IMR-90 (cell line): ENCODE measurements around the gene DMRT3. TPM values are rescaled to one million over a fixed set of nuclear protein-coding genes. Genes with fewer than 3 reads are reported as not detected.

Experiments used
- ATAC-seq: fragments of 200-7000 bp; cut with Tn5 transposase; 2 replicates; pipeline ENCODE4 v1.9.1; 2020; ENCODE audit warnings: low read depth, mild to moderate bottlenecking, moderate library complexity
- BruUV-seq: library from RNA; stranded (reverse); fragments of 400-500 nt; replicated peaks from 2 replicates; lab custom pipeline; 2021; lab: Mats Ljungman, UMichigan
- CTCF ChIA-PET: fragments of 300-600 bp; formaldehyde crosslinking; extraction: SDS; loops from one replicate; lab custom pipeline; 2021; ENCODE audit warnings: antibody characterized with exemption; lab: Yijun Ruan, JAX
- POLR2A ChIA-PET: fragments of 300-600 bp; sonication (Branson Sonifier 250); formaldehyde crosslinking; loops from one replicate; lab custom pipeline; 2022; ENCODE audit warnings: antibody characterized with exemption; ENCODE audit not compliant: unreplicated experiment; lab: Charles Lee
- DNase-seq: peaks from one replicate; pipeline ENCODE4 v3.0.0; 2013
- H2AFZ ChIP-seq: replicated peaks from 2 replicates; pipeline ENCODE3; 2013; ENCODE audit warnings: low read length, mild to moderate bottlenecking; ENCODE audit not compliant: poor library complexity
- H2AK5ac ChIP-seq: 2 replicates; pipeline ENCODE4 v1.6.1; 2013; ENCODE audit warnings: low read depth, low read length, inconsistent platforms
- H2AK9ac ChIP-seq: replicated peaks from 2 replicates; pipeline ENCODE3; 2013; ENCODE audit warnings: mild to moderate bottlenecking, low read depth, low read length, moderate library complexity; ENCODE audit not compliant: poor library complexity
- H2BK120ac ChIP-seq: 2 replicates; pipeline ENCODE4 v1.6.1; 2013; ENCODE audit warnings: low read depth, low read length, inconsistent platforms
- H2BK15ac ChIP-seq: 3 replicates; pipeline ENCODE4 v1.6.1; 2013; ENCODE audit warnings: low read depth, low read length, inconsistent platforms
- H2BK20ac ChIP-seq: 2 replicates; pipeline ENCODE4 v1.6.1; 2013; ENCODE audit warnings: low read depth, mild to moderate bottlenecking, inconsistent platforms, low read length, moderate library complexity
- H2BK5ac ChIP-seq: 2 replicates; pipeline ENCODE4 v1.6.1; 2013; ENCODE audit warnings: mild to moderate bottlenecking, low read depth, low read length, inconsistent platforms; ENCODE audit not compliant: poor library complexity, severe bottlenecking
- H3K14ac ChIP-seq: replicated peaks from 2 replicates; pipeline ENCODE4 v1.6.1; 2013; ENCODE audit warnings: low read depth, low read length, inconsistent platforms
- H3K18ac ChIP-seq: 2 replicates; pipeline ENCODE4 v1.6.1; 2013; ENCODE audit warnings: low read depth, low read length, control low read depth
- H3K23ac ChIP-seq: 2 replicates; pipeline ENCODE4 v1.6.1; 2013; ENCODE audit warnings: low read depth, low read length, inconsistent platforms
- H3K27ac ChIP-seq: 2 replicates; pipeline ENCODE4 v1.5.1; 2013; ENCODE audit warnings: mild to moderate bottlenecking, control low read depth, low read length; ENCODE audit not compliant: insufficient read depth
- H3K27me3 ChIP-seq: 2 replicates; pipeline ENCODE4 v1.6.1; 2013; ENCODE audit warnings: low read length; ENCODE audit not compliant: control insufficient read depth, insufficient read depth
- H3K36me3 ChIP-seq: 2 replicates; pipeline ENCODE4 v1.6.1; 2013; ENCODE audit warnings: low read length, mixed read lengths; ENCODE audit not compliant: control insufficient read depth, insufficient read depth
- H3K4ac ChIP-seq: 2 replicates; pipeline ENCODE4 v1.6.1; 2013; ENCODE audit warnings: low read depth, low read length, inconsistent platforms
- H3K4me1 ChIP-seq: 2 replicates; pipeline ENCODE4 v1.6.1; 2013; ENCODE audit warnings: low read length, mixed read lengths; ENCODE audit not compliant: control insufficient read depth, insufficient read depth
- H3K4me2 ChIP-seq: 2 replicates; pipeline ENCODE4 v1.6.1; 2013; ENCODE audit warnings: low read depth, mild to moderate bottlenecking, control low read depth, low read length, moderate library complexity
- H3K4me3 ChIP-seq: 2 replicates; pipeline ENCODE4 v1.5.1; 2013; ENCODE audit warnings: low read depth, mild to moderate bottlenecking, control low read depth, low read length, moderate library complexity; ENCODE audit not compliant: insufficient read depth
- H3K56ac ChIP-seq: 2 replicates; pipeline ENCODE4 v1.6.1; 2013; ENCODE audit warnings: low read length, inconsistent platforms; ENCODE audit not compliant: insufficient read depth; ENCODE audit errors: extremely low read depth
- H3K79me1 ChIP-seq, 2 experiments: 2 replicates each; pipeline ENCODE4 v1.6.1; 2013; ENCODE audit warnings: low read length in 2 of 2, inconsistent platforms in 1 of 2, low read depth in 1 of 2
- H3K9ac ChIP-seq: 2 replicates; pipeline ENCODE4 v1.6.1; 2013; ENCODE audit warnings: low read depth, low read length, control low read depth
- H3K9me1 ChIP-seq: 2 replicates; pipeline ENCODE4 v1.6.1; 2013; ENCODE audit warnings: low read length, inconsistent platforms; ENCODE audit not compliant: insufficient read depth
- H3K9me3 ChIP-seq: 2 replicates; pipeline ENCODE4 v1.6.1; 2013; ENCODE audit warnings: low read length; ENCODE audit not compliant: control insufficient read depth, insufficient read depth
- H4K20me1 ChIP-seq: 2 replicates; pipeline ENCODE4 v1.6.1; 2013; ENCODE audit warnings: low read length, inconsistent platforms; ENCODE audit not compliant: insufficient read depth
- H4K5ac ChIP-seq: 2 replicates; pipeline ENCODE4 v1.6.1; 2013; ENCODE audit warnings: mild to moderate bottlenecking, low read depth, low read length, control low read depth
- H4K8ac ChIP-seq, 2 experiments: 2 replicates each; pipeline ENCODE4 v1.6.1; 2013; ENCODE audit warnings: low read depth in 2 of 2, low read length in 2 of 2, control low read depth in 1 of 2, inconsistent platforms in 1 of 2
- H4K91ac ChIP-seq: 2 replicates; pipeline ENCODE4 v1.6.1; 2013; ENCODE audit warnings: low read depth, low read length, inconsistent platforms; ENCODE audit not compliant: insufficient read depth
- BHLHE40 ChIP-seq: fragments of 150-350 bp; IDR thresholded peaks from 2 replicates; pipeline ENCODE4 v1.6.1; 2016; ENCODE audit warnings: mild to moderate bottlenecking, low read depth, low read length
- CEBPB ChIP-seq: IDR thresholded peaks from 2 replicates; pipeline ENCODE4 v1.6.1; 2012; ENCODE audit warnings: low read depth, low read length, improper control_type of control experiment
- CHD1 ChIP-seq: IDR thresholded peaks from 2 replicates; pipeline ENCODE4 v1.6.1; 2012; ENCODE audit warnings: low read depth, low read length, improper control_type of control experiment
- ELK1 ChIP-seq: fragments of 150-350 bp; IDR thresholded peaks from 2 replicates; pipeline ENCODE4 v1.6.1; 2016; ENCODE audit warnings: low read depth, mild to moderate bottlenecking, low read length, moderate library complexity, borderline replicate concordance
- FOS ChIP-seq: fragments of 150-350 bp; IDR thresholded peaks from 2 replicates; pipeline ENCODE4 v1.6.1; 2016; ENCODE audit warnings: low read depth, low read length
- MAFK ChIP-seq: IDR thresholded peaks from 2 replicates; pipeline ENCODE4 v1.6.1; 2012; ENCODE audit warnings: low read depth, low read length, improper control_type of control experiment
- MAZ ChIP-seq: IDR thresholded peaks from 2 replicates; pipeline ENCODE4 v1.6.1; 2012; ENCODE audit warnings: low read depth, mild to moderate bottlenecking, low read length, improper control_type of control experiment, moderate library complexity, borderline replicate concordance
- MXI1 ChIP-seq: IDR thresholded peaks from 2 replicates; pipeline ENCODE4 v1.6.1; 2012; ENCODE audit warnings: low read depth, mild to moderate bottlenecking, low read length, moderate library complexity, borderline replicate concordance
- NFE2L2 ChIP-seq: fragments of 150-350 bp; IDR thresholded peaks from 2 replicates; pipeline ENCODE4 v1.6.1; 2016; ENCODE audit warnings: low read depth, mild to moderate bottlenecking, low read length
- POLR2A ChIP-seq: IDR thresholded peaks from 2 replicates; pipeline ENCODE4 v1.6.1; 2012; ENCODE audit warnings: mild to moderate bottlenecking, low read depth, low read length
- RAD21 ChIP-seq: IDR thresholded peaks from 2 replicates; pipeline ENCODE4 v1.6.1; 2012; ENCODE audit warnings: low read length, improper control_type of control experiment
- RCOR1 ChIP-seq: IDR thresholded peaks from 2 replicates; pipeline ENCODE4 v1.6.1; 2012; ENCODE audit warnings: mild to moderate bottlenecking, low read length, improper control_type of control experiment; ENCODE audit not compliant: insufficient replicate concordance
- RFX5 ChIP-seq: IDR thresholded peaks from 2 replicates; pipeline ENCODE4 v1.8.0; 2012; ENCODE audit warnings: low read depth, mild to moderate bottlenecking, low read length, moderate library complexity
- SMC3 ChIP-seq: fragments of 150-350 bp; IDR thresholded peaks from 2 replicates; pipeline ENCODE4 v1.6.1; 2016; ENCODE audit warnings: low read depth, mild to moderate bottlenecking, antibody characterized with exemption, low read length, moderate library complexity
- WGBS, 2 experiments: methylation state at CpG; one replicate each; pipeline versions ENCODE4 v1.1.5 to v1.1.7; 2013; ENCODE audit warnings: missing lambda C conversion rate in 2 of 2; ENCODE audit not compliant: insufficient read length in 1 of 2; ENCODE audit errors: extremely low coverage in 2 of 2; 5-methylcytosine and 5-hydroxymethylcytosine counted together
- dilution Hi-C: fragments of 300-500 bp; cut with HindIII; formaldehyde crosslinking; loops from one replicate; pipeline ENCODE4 v1.14.3; 2018; ENCODE audit warnings: low sequenced_read_pairs; ENCODE audit not compliant: unreplicated experiment
- in situ Hi-C: fragments of 300-500 bp; cut with MboI; formaldehyde crosslinking; loops from 3 replicates; pipeline ENCODE4 v1.14.3; 2019; ENCODE audit warnings: low sequenced_read_pairs, inconsistent platforms, mixed read lengths
- intact Hi-C: fragments of 100-400 bp; cut with micrococcal nuclease; formaldehyde crosslinking; loops from 2 replicates; pipeline ENCODE4 v1.10.0; 2022
- polyA plus RNA-seq, 3 experiments: library from polyadenylated mRNA; depleted of rRNA; stranded (reverse); fragments of >200 nt; gene quantifications; 2 replicates each; pipeline ENCODE4 v1.2.3, GENCODE V29; 2012; ENCODE audit warnings: low replicate concordance in 1 of 3
- total RNA-seq: library from RNA; depleted of rRNA; stranded (reverse); fragments of >200 nt; gene quantifications from 2 replicates; pipeline ENCODE4 v1.2.3, GENCODE V29; 2012
- TF ChIP-seq, protein P1 (sequence below): fragments of 150-350 bp; IDR thresholded peaks from 2 replicates; pipeline ENCODE4 v1.6.1; 2017; ENCODE audit warnings: mild to moderate bottlenecking, antibody characterized with exemption, low read length, low read depth
- TF ChIP-seq, protein P2 (sequence below): conservative IDR thresholded peaks from 2 replicates; pipeline ENCODE4 v1.5.1; 2012; ENCODE audit warnings: mild to moderate bottlenecking, low read depth, low read length, improper control_type of control experiment

The DMRT3 gene
- total and polyA plus RNA-seq, 2 of the 4 experiments (the other 2 are of a cell fraction), result not detected

GRCh38 chr9:933356-933755 is 43.1 kb upstream of the DMRT3 start:
- peaks cover 1% of the 10 kb centered on the region; the same call in 1 of the 2 replicates for H3K27me3 ChIP-seq
- no peak overlapping the region for H2BK120ac ChIP-seq
- H4K8ac ChIP-seq, result no peak overlapping the region
- no peak for DNase-seq
- no peaks in the 10 kb centered on the region for H3K36me3 ChIP-seq
- ChIA-PET CTCF (no interaction called here), POLR2A (no interaction called here)
- H2BK20ac ChIP-seq, result no peak overlapping the region
- in situ Hi-C loops (no loop called here), dilution Hi-C loops (no loop called here), intact Hi-C loops (no loop called here)
- H3K14ac ChIP-seq, result no peak overlapping the region
- H3K4me2 ChIP-seq, result no peak overlapping the region
- no peaks in the 10 kb centered on the region for H3K9me3 ChIP-seq
- H3K9ac ChIP-seq, result no peak overlapping the region
- H3K4me3 ChIP-seq, result no peak overlapping the region
- H4K20me1 ChIP-seq, result no peaks in the 10 kb centered on the region
- H3K56ac ChIP-seq, result no peak overlapping the region
- H3K27ac ChIP-seq, result no peak overlapping the region
- H3K4me1 ChIP-seq, result no peaks in the 10 kb centered on the region
- no peak for ATAC-seq
- H2AK5ac ChIP-seq, result no peak overlapping the region
- no peak overlapping the region for H2BK5ac ChIP-seq
- no peaks in the 10 kb centered on the region for H3K9me1 ChIP-seq
- H3K23ac ChIP-seq, result no peak overlapping the region
- no peak overlapping the region for H3K4ac ChIP-seq
- BruUV-seq, result no TSS peak
- H2AK9ac ChIP-seq, result no peak overlapping the region
- no peak overlapping the region for H2BK15ac ChIP-seq
- H2AFZ ChIP-seq, result no peak overlapping the region
- no peak overlapping the region for H4K5ac ChIP-seq
- TF ChIP-seq NFE2L2 (no peak), BHLHE40 (no peak), CEBPB (no peak), MXI1 (no peak), FOS (no peak), MAZ (no peak), RCOR1 (no peak), SMC3 (no peak), POLR2A (no peak), ELK1 (no peak), RFX5 (no peak), MAFK (no peak), RAD21 (no peak), CHD1 (no peak)
- TF ChIP-seq, protein P1, sequence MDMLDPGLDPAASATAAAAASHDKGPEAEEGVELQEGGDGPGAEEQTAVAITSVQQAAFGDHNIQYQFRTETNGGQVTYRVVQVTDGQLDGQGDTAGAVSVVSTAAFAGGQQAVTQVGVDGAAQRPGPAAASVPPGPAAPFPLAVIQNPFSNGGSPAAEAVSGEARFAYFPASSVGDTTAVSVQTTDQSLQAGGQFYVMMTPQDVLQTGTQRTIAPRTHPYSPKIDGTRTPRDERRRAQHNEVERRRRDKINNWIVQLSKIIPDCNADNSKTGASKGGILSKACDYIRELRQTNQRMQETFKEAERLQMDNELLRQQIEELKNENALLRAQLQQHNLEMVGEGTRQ, result no peak
- TF ChIP-seq, protein P2, sequence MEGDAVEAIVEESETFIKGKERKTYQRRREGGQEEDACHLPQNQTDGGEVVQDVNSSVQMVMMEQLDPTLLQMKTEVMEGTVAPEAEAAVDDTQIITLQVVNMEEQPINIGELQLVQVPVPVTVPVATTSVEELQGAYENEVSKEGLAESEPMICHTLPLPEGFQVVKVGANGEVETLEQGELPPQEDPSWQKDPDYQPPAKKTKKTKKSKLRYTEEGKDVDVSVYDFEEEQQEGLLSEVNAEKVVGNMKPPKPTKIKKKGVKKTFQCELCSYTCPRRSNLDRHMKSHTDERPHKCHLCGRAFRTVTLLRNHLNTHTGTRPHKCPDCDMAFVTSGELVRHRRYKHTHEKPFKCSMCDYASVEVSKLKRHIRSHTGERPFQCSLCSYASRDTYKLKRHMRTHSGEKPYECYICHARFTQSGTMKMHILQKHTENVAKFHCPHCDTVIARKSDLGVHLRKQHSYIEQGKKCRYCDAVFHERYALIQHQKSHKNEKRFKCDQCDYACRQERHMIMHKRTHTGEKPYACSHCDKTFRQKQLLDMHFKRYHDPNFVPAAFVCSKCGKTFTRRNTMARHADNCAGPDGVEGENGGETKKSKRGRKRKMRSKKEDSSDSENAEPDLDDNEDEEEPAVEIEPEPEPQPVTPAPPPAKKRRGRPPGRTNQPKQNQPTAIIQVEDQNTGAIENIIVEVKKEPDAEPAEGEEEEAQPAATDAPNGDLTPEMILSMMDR, result no peak
- no peak overlapping the region for H4K91ac ChIP-seq
- WGBS, 2 experiments, result no CpG with 5 or more reads among the region's 4 CpGs
- no peak overlapping the region for H3K18ac ChIP-seq
- H3K79me1 ChIP-seq, result no peaks in the 10 kb centered on the region
